KMS-11 (cell line): ENCODE data around the gene KLKB1.
"Not testable (repeated sequence)": the region's sequence is repeated elsewhere in the genome, so short reads cannot be mapped to it uniquely, and the experiment has no call there.

Source experiments
- H2AFZ ChIP-seq: fragments of 200-600 bp; sonication (generic); 2 replicates; pipeline ENCODE4 v1.6.1; 2016; ENCODE audit warnings: antibody characterized with exemption, mixed run types, low read depth
- H3K27ac ChIP-seq: fragments of 200-600 bp; sonication (generic); 2 replicates; pipeline ENCODE4 v1.6.1; 2016; ENCODE audit warnings: mild to moderate bottlenecking, mixed run types
- H3K27me3 ChIP-seq: fragments of 200-600 bp; sonication (generic); 2 replicates; pipeline ENCODE4 v1.6.1; 2017; ENCODE audit warnings: mild to moderate bottlenecking, low read depth, mixed run types, moderate library complexity; ENCODE audit not compliant: insufficient read depth
- H3K36me3 ChIP-seq: fragments of 200-600 bp; sonication (generic); 2 replicates; pipeline ENCODE4 v1.6.1; 2017; ENCODE audit warnings: mild to moderate bottlenecking, mixed run types; ENCODE audit not compliant: insufficient read depth
- H3K4me1 ChIP-seq: fragments of 200-600 bp; sonication (generic); 2 replicates; pipeline ENCODE4 v1.6.1; 2016; ENCODE audit warnings: mild to moderate bottlenecking, low read depth, mixed run types; ENCODE audit not compliant: poor library complexity, severe bottlenecking
- H3K4me2 ChIP-seq: fragments of 200-600 bp; sonication (generic); 2 replicates; pipeline ENCODE4 v1.7.0; 2016; ENCODE audit warnings: mild to moderate bottlenecking, mixed run types
- H3K4me3 ChIP-seq: fragments of 200-600 bp; sonication (generic); IDR thresholded peaks from 2 replicates; pipeline ENCODE4 v1.6.1; 2017; ENCODE audit warnings: low read depth, low read length, mixed read lengths; ENCODE audit not compliant: insufficient read depth
- H3K79me2 ChIP-seq: fragments of 200-600 bp; sonication (generic); 2 replicates; pipeline ENCODE4 v1.6.1; 2016; ENCODE audit warnings: low read depth, mixed run types; ENCODE audit not compliant: insufficient read depth
- H3K9ac ChIP-seq: fragments of 200-600 bp; sonication (generic); 2 replicates; pipeline ENCODE4 v1.6.1; 2016; ENCODE audit warnings: mild to moderate bottlenecking, mixed run types
- H4K20me1 ChIP-seq: fragments of 200-600 bp; sonication (generic); 2 replicates; pipeline ENCODE4 v1.6.1; 2016; ENCODE audit warnings: mild to moderate bottlenecking, mixed run types; ENCODE audit not compliant: insufficient read depth
- TF ChIP-seq, protein P1 (sequence below): fragments of 200-600 bp; sonication (generic); conservative IDR thresholded peaks from 2 replicates; pipeline ENCODE4 v1.6.1; 2017; ENCODE audit warnings: low read depth, mild to moderate bottlenecking, antibody characterized with exemption, low read length, moderate library complexity, mixed read lengths

KLKB1 gene

DNA sequence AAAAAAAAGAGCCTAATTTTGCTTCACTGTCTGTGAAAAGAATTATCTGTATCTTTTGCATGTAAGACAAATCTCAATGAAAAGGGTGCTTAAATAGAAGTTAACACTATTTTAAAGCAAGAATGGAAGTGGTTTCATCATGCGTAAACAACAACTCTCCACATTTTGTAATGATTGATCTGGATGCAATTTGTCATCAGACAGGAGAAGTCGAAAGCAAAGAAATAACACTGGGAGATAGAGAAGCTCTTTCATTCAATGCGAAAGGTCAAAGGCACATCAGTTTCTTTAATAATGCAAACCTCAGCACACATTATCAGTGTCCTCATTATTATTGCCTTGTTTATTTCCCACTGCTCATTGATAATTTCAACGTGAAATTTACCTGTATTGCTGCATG, 8.8 kb downstream of the KLKB1 start:
- Histone ChIP-seq H3K27ac (no peak overlapping the region), H3K9ac (no peak overlapping the region), H3K79me2 (no peaks in the 10 kb centered on the region), H3K4me3 (no peak overlapping the region), H3K27me3 (no peaks in the 10 kb centered on the region), H3K4me1 (no peaks in the 10 kb centered on the region), H4K20me1 (no peaks in the 10 kb centered on the region), H3K36me3 (no peaks in the 10 kb centered on the region), H3K4me2 (no peak overlapping the region), H2AFZ (no peak overlapping the region)
- TF ChIP-seq, protein P1, sequence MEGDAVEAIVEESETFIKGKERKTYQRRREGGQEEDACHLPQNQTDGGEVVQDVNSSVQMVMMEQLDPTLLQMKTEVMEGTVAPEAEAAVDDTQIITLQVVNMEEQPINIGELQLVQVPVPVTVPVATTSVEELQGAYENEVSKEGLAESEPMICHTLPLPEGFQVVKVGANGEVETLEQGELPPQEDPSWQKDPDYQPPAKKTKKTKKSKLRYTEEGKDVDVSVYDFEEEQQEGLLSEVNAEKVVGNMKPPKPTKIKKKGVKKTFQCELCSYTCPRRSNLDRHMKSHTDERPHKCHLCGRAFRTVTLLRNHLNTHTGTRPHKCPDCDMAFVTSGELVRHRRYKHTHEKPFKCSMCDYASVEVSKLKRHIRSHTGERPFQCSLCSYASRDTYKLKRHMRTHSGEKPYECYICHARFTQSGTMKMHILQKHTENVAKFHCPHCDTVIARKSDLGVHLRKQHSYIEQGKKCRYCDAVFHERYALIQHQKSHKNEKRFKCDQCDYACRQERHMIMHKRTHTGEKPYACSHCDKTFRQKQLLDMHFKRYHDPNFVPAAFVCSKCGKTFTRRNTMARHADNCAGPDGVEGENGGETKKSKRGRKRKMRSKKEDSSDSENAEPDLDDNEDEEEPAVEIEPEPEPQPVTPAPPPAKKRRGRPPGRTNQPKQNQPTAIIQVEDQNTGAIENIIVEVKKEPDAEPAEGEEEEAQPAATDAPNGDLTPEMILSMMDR, result no peak

DNA sequence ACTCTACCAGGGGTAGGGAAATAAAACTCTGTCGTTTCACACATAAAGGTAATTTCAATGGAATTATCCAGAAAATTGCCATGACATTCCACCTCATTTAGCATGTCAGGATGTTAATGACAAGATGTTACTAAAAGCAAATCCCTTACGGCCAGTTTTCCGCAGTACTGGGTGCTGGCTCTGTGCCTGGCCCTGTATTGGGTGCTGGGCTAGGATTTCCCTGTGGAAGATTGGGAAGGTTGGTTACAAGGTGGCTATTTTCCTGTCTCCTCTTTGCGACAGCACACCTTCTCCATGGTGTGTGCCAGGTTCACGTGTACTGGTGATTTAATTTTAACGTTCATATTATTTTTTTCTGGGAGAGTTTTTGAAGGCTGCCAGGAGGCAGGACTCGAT, 13.1 kb downstream of the KLKB1 start:
- TF ChIP-seq, protein P1, result no peak
- Histone ChIP-seq H3K9ac (no peak overlapping the region), H4K20me1 (no peaks in the 10 kb centered on the region), H3K79me2 (no peaks in the 10 kb centered on the region), H3K4me2 (no peak overlapping the region), H3K4me3 (no peak overlapping the region), H3K4me1 (no peaks in the 10 kb centered on the region), H3K27me3 (no peaks in the 10 kb centered on the region), H2AFZ (no peak overlapping the region), H3K27ac (no peak overlapping the region), H3K36me3 (no peaks in the 10 kb centered on the region)

DNA sequence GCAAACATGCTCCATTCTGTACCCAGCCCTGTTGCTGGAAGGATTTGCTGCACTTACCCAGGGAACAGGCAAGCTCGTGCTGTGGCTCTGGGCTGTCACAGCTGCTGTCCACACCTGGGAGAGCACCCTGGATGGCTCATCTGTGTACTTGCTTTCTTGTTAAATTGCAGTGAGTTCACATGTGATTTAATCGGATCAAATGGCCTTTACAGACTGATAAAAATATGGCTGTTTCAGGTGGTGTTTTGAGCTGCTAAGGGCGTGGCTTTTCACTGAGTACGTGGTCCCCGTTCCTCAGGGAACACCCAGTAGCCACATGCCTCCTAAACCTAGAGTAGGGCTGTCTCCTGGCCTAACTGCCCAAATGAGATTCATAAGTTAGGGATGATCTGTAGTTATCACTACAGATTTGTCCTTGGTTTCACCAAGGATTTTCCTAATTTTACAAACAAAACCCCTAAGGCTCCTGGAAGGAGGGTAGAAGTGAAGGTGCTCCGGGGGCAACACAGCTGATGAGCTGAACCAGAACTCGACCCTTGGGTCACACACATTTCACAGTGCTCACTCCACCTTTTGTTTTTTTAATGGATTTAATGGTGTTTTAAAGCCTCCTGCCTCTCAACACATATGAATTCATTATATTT, 13.7 kb downstream of the KLKB1 start:
- Histone ChIP-seq H4K20me1 (no peaks in the 10 kb centered on the region), H3K4me3 (no peak overlapping the region), H3K79me2 (no peaks in the 10 kb centered on the region), H3K36me3 (no peaks in the 10 kb centered on the region), H3K27ac (no peak overlapping the region), H3K4me1 (no peaks in the 10 kb centered on the region), H3K9ac (no peak overlapping the region), H2AFZ (no peak overlapping the region), H3K4me2 (no peak overlapping the region), H3K27me3 (no peaks in the 10 kb centered on the region)
- TF ChIP-seq, protein P1, result no peak

GRCh38 chr4:186241616-186242015, 14.3 kb downstream of the KLKB1 start:
- no peaks in the 10 kb centered on the region for H3K4me1 ChIP-seq
- TF ChIP-seq, protein P1, result no peak
- no peak overlapping the region for H3K27ac ChIP-seq
- no peak overlapping the region for H3K4me2 ChIP-seq
- no peaks in the 10 kb centered on the region for H3K36me3 ChIP-seq
- no peak overlapping the region for H3K9ac ChIP-seq
- H2AFZ ChIP-seq, result no peak overlapping the region
- H3K79me2 ChIP-seq, result no peaks in the 10 kb centered on the region
- no peaks in the 10 kb centered on the region for H4K20me1 ChIP-seq
- no peaks in the 10 kb centered on the region for H3K27me3 ChIP-seq
- H3K4me3 ChIP-seq, result no peak overlapping the region

DNA sequence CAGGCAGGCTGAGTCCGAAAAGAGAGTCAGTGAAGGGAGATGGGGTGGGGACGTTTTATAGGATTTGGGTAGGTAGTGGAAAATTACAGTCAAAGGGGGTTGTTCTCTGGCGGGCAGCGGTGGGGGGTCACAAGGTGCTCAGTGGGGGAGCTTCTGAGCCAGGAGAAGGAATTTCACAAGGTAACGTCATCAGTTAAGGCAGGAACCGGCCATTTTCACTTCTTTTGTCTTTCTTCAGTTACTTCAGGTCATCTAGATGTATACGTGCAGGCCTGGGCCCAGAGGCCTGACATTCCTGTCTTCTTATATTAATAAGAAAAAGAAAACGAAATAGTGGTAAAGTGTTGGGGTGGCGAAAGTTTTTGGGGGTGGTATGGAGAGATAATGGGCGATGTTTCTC, 14.7 kb downstream of the KLKB1 start:
- H3K79me2 ChIP-seq, H3K36me3 ChIP-seq, H3K27ac ChIP-seq, H3K4me1 ChIP-seq, H3K4me2 ChIP-seq, H4K20me1 ChIP-seq, H2AFZ ChIP-seq, H3K9ac ChIP-seq, H3K4me3 ChIP-seq, H3K27me3 ChIP-seq: not testable (repeated sequence)
